ENCODE results near the gene PTPRK.

DNA sequence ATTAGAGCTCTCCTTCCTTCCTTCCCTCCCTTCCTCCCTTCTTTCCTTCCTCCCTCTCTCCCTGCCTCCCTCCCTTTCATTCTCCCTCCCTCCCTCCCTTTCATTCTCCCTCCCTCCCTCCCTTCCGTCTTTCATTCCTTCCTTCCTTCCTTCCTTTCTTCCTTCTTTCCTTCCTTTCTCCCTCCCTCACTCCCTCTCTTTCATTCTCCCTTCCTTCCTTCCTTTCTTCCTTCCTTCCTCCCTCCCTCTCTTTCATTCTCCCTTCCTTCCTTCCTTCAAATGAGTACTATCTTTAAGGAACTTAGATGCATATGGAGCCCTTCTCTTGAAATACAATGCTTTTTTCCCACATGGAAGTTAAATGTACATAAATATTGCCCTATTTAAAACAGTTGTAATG lies 20.9 kb upstream of the PTPRK start:
- TF ChIP-seq, protein P1, sequence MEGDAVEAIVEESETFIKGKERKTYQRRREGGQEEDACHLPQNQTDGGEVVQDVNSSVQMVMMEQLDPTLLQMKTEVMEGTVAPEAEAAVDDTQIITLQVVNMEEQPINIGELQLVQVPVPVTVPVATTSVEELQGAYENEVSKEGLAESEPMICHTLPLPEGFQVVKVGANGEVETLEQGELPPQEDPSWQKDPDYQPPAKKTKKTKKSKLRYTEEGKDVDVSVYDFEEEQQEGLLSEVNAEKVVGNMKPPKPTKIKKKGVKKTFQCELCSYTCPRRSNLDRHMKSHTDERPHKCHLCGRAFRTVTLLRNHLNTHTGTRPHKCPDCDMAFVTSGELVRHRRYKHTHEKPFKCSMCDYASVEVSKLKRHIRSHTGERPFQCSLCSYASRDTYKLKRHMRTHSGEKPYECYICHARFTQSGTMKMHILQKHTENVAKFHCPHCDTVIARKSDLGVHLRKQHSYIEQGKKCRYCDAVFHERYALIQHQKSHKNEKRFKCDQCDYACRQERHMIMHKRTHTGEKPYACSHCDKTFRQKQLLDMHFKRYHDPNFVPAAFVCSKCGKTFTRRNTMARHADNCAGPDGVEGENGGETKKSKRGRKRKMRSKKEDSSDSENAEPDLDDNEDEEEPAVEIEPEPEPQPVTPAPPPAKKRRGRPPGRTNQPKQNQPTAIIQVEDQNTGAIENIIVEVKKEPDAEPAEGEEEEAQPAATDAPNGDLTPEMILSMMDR (IDR thresholded peaks at IDR 0.05): no peak
- no peak for TF ChIP-seq POLR2A (IDR thresholded peaks at IDR 0.05)
